Heart left ventricle (tissue), 16 donors: ENCODE results near the gene FCN2. TPM values are rescaled to one million over a fixed set of nuclear protein-coding genes. Genes with fewer than 3 reads are reported as not detected.

Experiments used
- ATAC-seq, 4 donors: fragments of 200-7000 bp; cut with Tn5 transposase; one replicate each; pipeline ENCODE4 v1.9.1; 2020 to 2022; ENCODE audit warnings: moderate library complexity in 4 of 4, mild to moderate bottlenecking in 3 of 4, moderate number of reproducible peaks in 1 of 4
- DNase-seq, 5 donors: peaks; one replicate each; pipeline ENCODE4 v3.0.0-alpha.2; 2020
- H3K27ac ChIP-seq, 12 donors: fragments of 200-600 bp; sonication (generic) in 4 of 12; one replicate each; pipeline versions ENCODE4 v1.5.0 to v1.8.0; 2016 to 2022; ENCODE audit warnings: mild to moderate bottlenecking in 2 of 12
- H3K27me3 ChIP-seq, 9 donors: fragments of 200-600 bp; sonication (generic) in 2 of 9; one replicate each; pipeline versions ENCODE4 v1.5.1 to v1.8.0; 2016 to 2022; ENCODE audit warnings: mild to moderate bottlenecking in 3 of 9
- H3K36me3 ChIP-seq, 9 donors: fragments of 200-600 bp; sonication (generic) in 2 of 9; one replicate each; pipeline versions ENCODE4 v1.5.0 to v1.8.0; 2018 to 2022; ENCODE audit warnings: mild to moderate bottlenecking in 2 of 9
- H3K4me1 ChIP-seq, 12 donors: fragments of 200-600 bp; sonication (generic) in 4 of 12; one replicate each; pipeline versions ENCODE4 v1.5.0 to v1.8.0; 2016 to 2022; ENCODE audit warnings: mild to moderate bottlenecking in 3 of 12
- H3K4me3 ChIP-seq, 12 donors: fragments of 200-600 bp; sonication (generic) in 4 of 12; one replicate each; pipeline versions ENCODE4 v1.5.0 to v1.8.0; 2017 to 2022; ENCODE audit warnings: mild to moderate bottlenecking in 9 of 12, moderate library complexity in 4 of 12
- H3K9me3 ChIP-seq, 12 donors: fragments of 200-600 bp; sonication (generic) in 4 of 12; one replicate each; pipeline versions ENCODE4 v1.5.0 to v1.8.0; 2016 to 2022; ENCODE audit warnings: mild to moderate bottlenecking in 1 of 12
- CTCF ChIP-seq, 12 donors: fragments of 200-600 bp; sonication (generic) in 4 of 12; IDR thresholded peaks; one replicate each; pipeline versions ENCODE4 v1.5.0 to v1.8.0; 2018 to 2022; ENCODE audit warnings: antibody characterized with exemption in 12 of 12, mild to moderate bottlenecking in 5 of 12
- POLR2A ChIP-seq, 2 donors: fragments of 450-650 bp; IDR thresholded peaks; one replicate each; pipeline ENCODE4 v1.6.1; 2017; ENCODE audit warnings: antibody characterized with exemption in 2 of 2, mild to moderate bottlenecking in 2 of 2, moderate library complexity in 2 of 2
- WGBS, 4 donors: extraction: QIAGEN DNeasy Blood & Tissue Kit in 2 of 4; methylation state at CpG; one replicate each; pipeline versions ENCODE4 v1.1.5 to v1.1.7; 2013 to 2018; 5-methylcytosine and 5-hydroxymethylcytosine counted together
- intact Hi-C, 10 donors: fragments of 100-400 bp; cut with DNase I; formaldehyde crosslinking; loops; one replicate each; pipeline versions ENCODE4 v1.11.1 to v1.14.2; 2022
- polyA plus RNA-seq, 2 donors: library from polyadenylated mRNA; stranded (reverse); fragments of 200-250 nt; gene quantifications; one replicate each; pipeline ENCODE4 v1.2.3, GENCODE V29; 2013
- total RNA-seq, 9 donors: library from RNA; depleted of rRNA in 2 of 9; stranded (reverse); fragments of >200 nt in 2 of 9; fragmentation: NEBNext Ultra II Directional in 3 of 9; extraction: Animal tissue kit (Norgen Biotek cat#: 25700) in 3 of 9; gene quantifications; one replicate each; pipeline versions ENCODE4 v1.1.0 to v1.2.4, GENCODE V29; 2016 to 2023
- donor health status: ischemic (EF 13 %, LVEDD 7.1; RV severe dilation, severe dysfunction).
- donor health status: healthy with polysubstance abuse.
- donor health status: DM: no; HTN: yes; CAD: no.
- donor health status: DM: no; HTN: no; CAD: no.
- donor health status: ischemic (EF 25% LVEDD 6.9; RV normal size, moderate dysfunction).
- donor health status: ischemic (EF 25% LVEDD 5.7; RV mildly dilated, moderate dysfunction).
- donor health status: healthy.
- donor health status: DM: yes; HTN: yes; CAD: no.
- donor health status: ischemic (EF 35%, LVEDD 5.7; RV mildly dilated, moderate dysfunction).
- donor health status: nonischemic (EF 11% LVEDD 7.7; RV severe dilation, severe dysfunction).
- donor health status: DM: yes; HTN: yes; CAD: no.
- donor health status: PGD.
- donor health status: ischemic (EF 29% LVEDD 5.4; RV normal size, mild dysfunction).
- donor health status: nonischemic (EF 23%, LVEDD 6.1; RV moderate dilation, normal function).

The FCN2 gene
- total and polyA plus RNA-seq, 11 donors = 0.19 to 0.67 (median 0.26) TPM; not detected in 6

DNA sequence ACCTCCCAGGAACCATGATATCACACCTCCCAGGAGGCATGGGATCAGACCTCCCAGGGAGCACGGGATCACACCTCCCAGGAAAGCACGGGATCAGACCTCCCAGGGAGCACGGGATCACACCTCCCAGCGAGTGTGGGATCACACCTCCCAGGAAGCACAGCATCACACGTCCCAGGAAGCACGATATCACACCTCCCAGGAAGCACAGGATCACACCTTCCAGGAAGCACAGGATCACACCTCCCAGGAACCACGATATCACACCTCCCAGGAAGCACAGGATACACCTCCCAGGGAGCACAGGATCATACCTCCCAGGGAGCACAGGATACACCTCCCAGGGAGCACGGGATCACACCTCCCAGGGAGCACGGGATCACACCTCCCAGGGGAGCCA, 30.0 kb upstream of the FCN2 start:
- no peaks in the 10 kb centered on the region for H3K4me1 ChIP-seq
- no peak for ATAC-seq
- H3K27me3 ChIP-seq = no peaks in the 10 kb centered on the region
- no peaks in the 10 kb centered on the region for H3K9me3 ChIP-seq
- H3K27ac ChIP-seq = no peak overlapping the region
- intact Hi-C loops = no loop called here
- no peak overlapping the region for H3K4me3 ChIP-seq
- TF ChIP-seq POLR2A (IDR thresholded peaks at IDR 0.05) (no peak), CTCF (IDR thresholded peaks at IDR 0.05) (no peak)
- DNase-seq = no peak
- WGBS, 4 donors = 80 to 87% (median 83%) methylated on average over 5 to 9 of the region's 9 CpGs
- no peaks in the 10 kb centered on the region for H3K36me3 ChIP-seq

DNA sequence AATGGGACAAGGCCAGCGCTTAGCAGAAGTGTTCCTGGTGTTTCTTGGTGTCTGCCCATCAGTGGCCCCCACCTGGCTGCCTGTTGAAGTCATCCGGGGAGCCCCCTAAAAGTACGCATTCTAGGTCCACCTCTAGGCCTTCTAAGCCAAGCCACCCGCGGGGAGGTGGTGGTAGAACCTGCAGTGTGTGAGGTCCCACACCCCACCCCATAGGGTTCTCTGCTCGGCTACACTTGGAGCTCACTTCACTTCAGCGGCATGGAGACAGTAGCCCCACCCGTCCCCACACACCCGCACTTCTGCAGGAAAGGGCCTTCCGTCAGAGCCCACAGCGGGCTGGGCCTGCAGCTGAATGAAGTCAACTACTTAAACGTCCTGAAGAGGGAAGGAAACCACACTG, 29.6 kb upstream of the FCN2 start:
- intact Hi-C loops = no loop called here
- H3K27ac ChIP-seq = no peak overlapping the region
- no peaks in the 10 kb centered on the region for H3K4me1 ChIP-seq
- WGBS, 4 donors = 80 to 87% (median 85%) methylated on average over 10 to 12 of the region's 12 CpGs
- ATAC-seq (no peak), DNase-seq (no peak)
- H3K36me3 ChIP-seq = no peaks in the 10 kb centered on the region
- H3K27me3 ChIP-seq = no peaks in the 10 kb centered on the region
- no peaks in the 10 kb centered on the region for H3K9me3 ChIP-seq
- TF ChIP-seq POLR2A (IDR thresholded peaks at IDR 0.05) = no peak
- TF ChIP-seq CTCF (IDR thresholded peaks at IDR 0.05) = no peak
- no peak overlapping the region for H3K4me3 ChIP-seq

GRCh38 chr9:134852906-134853654, 27.5 kb upstream of the FCN2 start:
- peak in 1 of 4 donors; percentile 18 for ATAC-seq
- TF ChIP-seq POLR2A (IDR thresholded peaks at IDR 0.05) = no peak
- no peak for TF ChIP-seq CTCF (IDR thresholded peaks at IDR 0.05)
- WGBS, 4 donors = 58 to 72% (median 65%) methylated on average over 6 of the region's 6 CpGs
- DNase-seq = peak in 1 of 5 donors; percentile 10
- Histone ChIP-seq H3K4me3 (no peak overlapping the region), H3K9me3 (no peaks in the 10 kb centered on the region), H3K4me1 (no peaks in the 10 kb centered on the region), H3K27me3 (no peaks in the 10 kb centered on the region), H3K27ac (no peak overlapping the region), H3K36me3 (no peaks in the 10 kb centered on the region)
- intact Hi-C loops = no loop called here

DNA sequence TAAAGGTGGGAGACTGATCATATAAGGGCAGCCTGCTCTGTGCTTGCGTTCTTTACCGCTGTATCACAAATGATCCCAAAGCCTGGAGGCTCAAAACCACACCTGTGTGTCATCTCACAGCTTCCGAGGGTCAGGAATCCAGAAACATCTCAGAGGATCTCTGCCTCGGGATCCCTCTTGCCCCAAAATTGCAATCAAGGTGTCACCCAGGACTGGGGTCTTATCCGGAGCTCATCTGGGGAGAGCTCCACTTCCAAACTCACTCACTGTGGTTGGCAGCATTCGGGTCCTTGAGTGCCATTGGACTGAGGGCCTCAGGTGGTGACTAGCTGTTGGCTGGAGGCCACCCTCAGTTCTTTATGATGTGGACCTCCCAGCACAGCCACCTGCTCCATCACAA, 26.7 kb upstream of the FCN2 start:
- no peaks in the 10 kb centered on the region for H3K27me3 ChIP-seq
- no peaks in the 10 kb centered on the region for H3K36me3 ChIP-seq
- no peak for ATAC-seq
- WGBS, 4 donors = 77 to 98% (median 85%) methylated on average over 4 to 6 of the region's 6 CpGs
- H3K4me3 ChIP-seq = no peak overlapping the region
- H3K27ac ChIP-seq = no peak overlapping the region
- H3K4me1 ChIP-seq = no peaks in the 10 kb centered on the region
- peaks cover 0 to 1% (median 0%) of the 10 kb centered on the region in 12 donors for H3K9me3 ChIP-seq
- intact Hi-C loops = no loop called here
- TF ChIP-seq POLR2A (IDR thresholded peaks at IDR 0.05) (no peak), CTCF (IDR thresholded peaks at IDR 0.05) (no peak)
- DNase-seq = no peak
